Neural progenitor cell (in vitro differentiated cells): ENCODE data around the gene TIGD7. TPM values are rescaled to one million over a fixed set of nuclear protein-coding genes. Genes with fewer than 3 reads are reported as not detected.

Experiments
- DNase-seq: peaks from one replicate; pipeline ENCODE4 v3.0.0-alpha.2; 2016; ENCODE audit warnings: low spot score
- H2AFZ ChIP-seq: fragments of 200-600 bp; sonication (generic); replicated peaks from 2 replicates; pipeline ENCODE4 v1.6.1; 2016; ENCODE audit warnings: antibody characterized with exemption
- H3F3A ChIP-seq: fragments of 200-600 bp; sonication (generic); 2 replicates; pipeline ENCODE4 v1.6.1; 2016; ENCODE audit warnings: antibody characterized with exemption, low read depth
- H3K27ac ChIP-seq: fragments of 200-600 bp; sonication (generic); 2 replicates; pipeline ENCODE4 v1.5.1; 2016; ENCODE audit warnings: mild to moderate bottlenecking
- H3K27me3 ChIP-seq: fragments of 200-600 bp; sonication (generic); 2 replicates; pipeline ENCODE4 v1.6.1; 2016; ENCODE audit warnings: mild to moderate bottlenecking, moderate library complexity
- H3K36me3 ChIP-seq: fragments of 200-600 bp; sonication (generic); 2 replicates; pipeline ENCODE4 v1.5.1; 2016
- H3K4me1 ChIP-seq: fragments of 200-600 bp; sonication (generic); 2 replicates; pipeline ENCODE4 v1.6.1; 2016; ENCODE audit warnings: mixed run types
- H3K4me2 ChIP-seq: fragments of 200-600 bp; sonication (generic); 2 replicates; pipeline ENCODE4 v1.6.1; 2016
- H3K4me3 ChIP-seq: fragments of 200-600 bp; sonication (generic); 2 replicates; pipeline ENCODE4 v1.5.1; 2016
- H3K79me2 ChIP-seq: fragments of 200-600 bp; sonication (generic); 2 replicates; pipeline ENCODE4 v1.6.1; 2016; ENCODE audit warnings: low read depth
- H3K9ac ChIP-seq: fragments of 200-600 bp; sonication (generic); 2 replicates; pipeline ENCODE4 v1.6.1; 2016
- H3K9me3 ChIP-seq: fragments of 200-600 bp; sonication (generic); 2 replicates; pipeline ENCODE4 v1.5.1; 2016; ENCODE audit warnings: low read depth
- H4K20me1 ChIP-seq: fragments of 200-600 bp; sonication (generic); 2 replicates; pipeline ENCODE4 v1.6.1; 2016; ENCODE audit warnings: low read depth
- H3K27ac Mint-ChIP-seq: 3 replicates; pipeline ENCODE4 v1.8.0; 2021; ENCODE audit warnings: mixed read lengths
- H3K27me3 Mint-ChIP-seq: 2 replicates; pipeline ENCODE4 v1.8.0; 2022; ENCODE audit warnings: low read depth, mild to moderate bottlenecking, inconsistent platforms, moderate library complexity, mixed read lengths; ENCODE audit not compliant: insufficient read depth
- H3K36me3 Mint-ChIP-seq: 3 replicates; pipeline ENCODE4 v1.8.0; 2021; ENCODE audit warnings: mixed read lengths
- H3K4me1 Mint-ChIP-seq: 3 replicates; pipeline ENCODE4 v1.8.0; 2021; ENCODE audit warnings: mixed read lengths
- H3K4me3 Mint-ChIP-seq: 3 replicates; pipeline ENCODE4 v1.8.0; 2021; ENCODE audit warnings: mild to moderate bottlenecking, moderate library complexity, mixed read lengths
- H3K9me3 Mint-ChIP-seq: 3 replicates; pipeline ENCODE4 v1.8.0; 2020; ENCODE audit warnings: mixed read lengths
- CTCF ChIP-seq: fragments of 200-600 bp; sonication (generic); IDR thresholded peaks from 2 replicates; pipeline ENCODE4 v1.5.1; 2017; ENCODE audit warnings: antibody characterized with exemption, mild to moderate bottlenecking
- EZH2 ChIP-seq: fragments of 200-600 bp; sonication (generic); IDR thresholded peaks from 2 replicates; pipeline ENCODE4 v1.6.1; 2017; ENCODE audit warnings: antibody characterized with exemption, mild to moderate bottlenecking, moderate library complexity
- EZH2phosphoT487 ChIP-seq: fragments of 200-600 bp; sonication (generic); IDR thresholded peaks from 2 replicates; pipeline ENCODE4 v1.6.1; 2017; ENCODE audit warnings: antibody characterized with exemption
- total RNA-seq: library from RNA; depleted of rRNA; stranded (reverse); fragments of >200 nt; gene quantifications from 2 replicates; pipeline ENCODE4 v1.2.3, GENCODE V29; 2015; ENCODE audit warnings: low replicate concordance

The TIGD7 gene, protein sequence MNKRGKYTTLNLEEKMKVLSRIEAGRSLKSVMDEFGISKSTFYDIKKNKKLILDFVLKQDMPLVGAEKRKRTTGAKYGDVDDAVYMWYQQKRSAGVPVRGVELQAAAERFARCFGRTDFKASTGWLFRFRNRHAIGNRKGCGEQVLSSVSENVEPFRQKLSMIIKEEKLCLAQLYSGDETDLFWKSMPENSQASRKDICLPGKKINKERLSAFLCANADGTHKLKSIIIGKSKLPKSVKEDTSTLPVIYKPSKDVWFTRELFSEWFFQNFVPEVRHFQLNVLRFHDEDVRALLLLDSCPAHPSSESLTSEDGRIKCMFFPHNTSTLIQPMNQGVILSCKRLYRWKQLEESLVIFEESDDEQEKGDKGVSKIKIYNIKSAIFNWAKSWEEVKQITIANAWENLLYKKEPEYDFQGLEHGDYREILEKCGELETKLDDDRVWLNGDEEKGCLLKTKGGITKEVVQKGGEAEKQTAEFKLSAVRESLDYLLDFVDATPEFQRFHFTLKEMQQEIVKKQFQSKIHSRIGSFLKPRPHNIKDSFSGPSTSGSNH
- total RNA-seq = 6.6 and 10.6 TPM in 2 replicates

DNA sequence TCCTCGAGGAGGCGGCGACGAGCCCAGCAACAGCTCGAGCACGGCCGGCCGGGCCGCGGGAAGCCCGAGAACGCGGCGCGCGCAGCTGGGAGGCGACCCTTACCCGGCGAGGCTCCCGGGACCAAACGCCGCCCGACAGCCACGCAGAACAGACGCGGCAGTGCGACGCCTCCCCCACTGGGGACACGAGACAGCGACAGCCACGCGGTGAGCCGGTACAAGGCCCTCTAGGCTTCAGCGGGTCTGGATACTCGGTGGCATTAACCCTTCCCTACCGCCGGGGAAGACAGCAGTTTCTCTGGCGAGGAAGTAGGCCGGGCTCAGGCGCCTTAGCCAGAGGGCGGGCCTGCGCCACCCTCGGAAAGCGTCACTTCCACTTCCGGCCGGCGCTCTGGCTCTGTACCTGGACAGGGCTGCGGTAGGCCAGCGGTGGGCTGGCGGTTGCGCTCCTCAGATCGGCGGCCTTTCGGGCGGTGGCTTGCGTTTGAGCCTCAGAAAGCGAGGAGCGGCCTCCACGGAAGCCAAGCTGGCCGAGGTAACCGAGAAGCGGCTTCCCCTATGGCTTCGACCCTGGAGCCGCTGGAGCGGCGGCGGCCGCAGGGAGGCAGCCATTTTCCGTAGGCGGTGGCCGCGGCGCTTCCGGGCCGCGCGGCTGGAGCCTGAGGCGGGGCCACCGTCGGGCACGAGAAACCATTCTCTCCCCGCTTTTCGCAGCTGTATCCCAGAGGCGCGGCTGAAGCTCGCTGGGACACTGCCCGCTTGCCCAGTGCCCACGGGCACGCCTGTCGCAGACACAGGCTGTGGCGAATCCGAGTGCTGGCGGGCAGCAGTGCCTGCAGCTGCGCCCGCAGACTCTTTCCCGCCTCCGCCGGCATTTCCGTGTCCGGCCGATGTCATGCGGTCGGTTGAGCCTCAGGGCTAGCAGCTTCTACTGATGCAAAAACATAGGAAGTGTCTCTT is at the start of gene TIGD7, which contains the start of gene ZNF75A:
Gene TIGD7 (minus strand): TSS at position 322 of the 960 bp plus-strand sequence. CDS start 4,816 bp downstream, outside the sequence.
Gene ZNF75A (plus strand): TSS at position 389 of the 960 bp plus-strand sequence. CDS start 2,932 bp downstream, outside the sequence.
- Mint-ChIP-seq H3K27me3 (peaks cover 3% of the 10 kb centered on the region), H3K36me3 (peaks cover 62% of the 10 kb centered on the region), H3K9me3 (peaks cover 73% of the 10 kb centered on the region), H3K27ac (peak within 1 kb of the TSS; percentile 76), H3K4me1 (peaks cover 7% of the 10 kb centered on the region), H3K4me3 (peak within 1 kb of the TSS; percentile 87)
- H4K20me1 ChIP-seq = no peaks in the 10 kb centered on the region
- H3K36me3 ChIP-seq = peaks cover 35% of the 10 kb centered on the region
- peak within 1 kb of the TSS; percentile 21 for H3K27ac ChIP-seq
- peaks cover 22% of the 10 kb centered on the region for H3K79me2 ChIP-seq
- peak; percentile 93 for DNase-seq
- peak within 1 kb of the TSS; percentile 69 for H3K4me3 ChIP-seq
- TF ChIP-seq EZH2 = peak; percentile 34
- TF ChIP-seq CTCF = peak; percentile 4
- peak; percentile 46 for TF ChIP-seq EZH2phosphoT487
- H3K9ac ChIP-seq = no peak within 1 kb of the TSS
- peaks cover 13% of the 10 kb centered on the region for H3F3A ChIP-seq
- H3K4me2 ChIP-seq = peak within 1 kb of the TSS; percentile 73
- H3K9me3 ChIP-seq = peaks cover 32% of the 10 kb centered on the region
- H3K27me3 ChIP-seq = peaks cover 5% of the 10 kb centered on the region
- peak within 1 kb of the TSS; percentile 92 for H2AFZ ChIP-seq
- peaks cover 4% of the 10 kb centered on the region for H3K4me1 ChIP-seq

DNA sequence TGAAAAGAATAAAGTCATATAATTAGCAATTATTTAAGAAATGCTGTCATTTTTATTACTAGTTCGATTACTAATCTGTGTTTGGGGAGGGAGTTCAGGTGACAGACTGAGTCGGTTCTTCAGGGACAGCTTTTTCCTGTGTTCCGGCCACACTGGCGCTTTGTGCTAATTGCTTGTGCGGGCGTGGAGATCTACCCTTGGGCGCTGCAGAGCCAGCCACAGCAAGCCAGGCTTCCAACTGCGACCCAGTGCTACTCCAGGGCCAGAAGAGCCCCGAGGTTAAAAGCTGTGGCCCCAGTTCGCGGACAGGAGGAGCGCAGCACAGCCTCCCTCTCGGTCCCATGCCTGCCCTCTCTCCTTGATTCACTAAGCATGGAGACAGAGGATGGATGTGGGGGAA is 43.9 kb upstream of the TIGD7 start:
- H3F3A ChIP-seq = no peaks in the 10 kb centered on the region
- no peaks in the 10 kb centered on the region for H3K4me1 ChIP-seq
- no peaks in the 10 kb centered on the region for H3K36me3 Mint-ChIP-seq
- H3K36me3 ChIP-seq = no peaks in the 10 kb centered on the region
- no peaks in the 10 kb centered on the region for H3K27me3 ChIP-seq
- no peak for DNase-seq
- H4K20me1 ChIP-seq = no peaks in the 10 kb centered on the region
- no peak overlapping the region for H2AFZ ChIP-seq
- no peaks in the 10 kb centered on the region for H3K79me2 ChIP-seq
- no peak overlapping the region for H3K4me3 ChIP-seq
- no peaks in the 10 kb centered on the region for H3K9me3 ChIP-seq
- H3K27ac ChIP-seq = no peak overlapping the region
- no peak overlapping the region for H3K4me2 ChIP-seq
- H3K9me3 Mint-ChIP-seq = peaks cover 3% of the 10 kb centered on the region
- H3K9ac ChIP-seq = no peak overlapping the region
- TF ChIP-seq EZH2 (no peak), EZH2phosphoT487 (no peak), CTCF (no peak)
- no peak overlapping the region for H3K27ac Mint-ChIP-seq
- H3K4me1 Mint-ChIP-seq = no peaks in the 10 kb centered on the region
- H3K27me3 Mint-ChIP-seq = peaks cover 6% of the 10 kb centered on the region
- H3K4me3 Mint-ChIP-seq = no peak overlapping the region

DNA sequence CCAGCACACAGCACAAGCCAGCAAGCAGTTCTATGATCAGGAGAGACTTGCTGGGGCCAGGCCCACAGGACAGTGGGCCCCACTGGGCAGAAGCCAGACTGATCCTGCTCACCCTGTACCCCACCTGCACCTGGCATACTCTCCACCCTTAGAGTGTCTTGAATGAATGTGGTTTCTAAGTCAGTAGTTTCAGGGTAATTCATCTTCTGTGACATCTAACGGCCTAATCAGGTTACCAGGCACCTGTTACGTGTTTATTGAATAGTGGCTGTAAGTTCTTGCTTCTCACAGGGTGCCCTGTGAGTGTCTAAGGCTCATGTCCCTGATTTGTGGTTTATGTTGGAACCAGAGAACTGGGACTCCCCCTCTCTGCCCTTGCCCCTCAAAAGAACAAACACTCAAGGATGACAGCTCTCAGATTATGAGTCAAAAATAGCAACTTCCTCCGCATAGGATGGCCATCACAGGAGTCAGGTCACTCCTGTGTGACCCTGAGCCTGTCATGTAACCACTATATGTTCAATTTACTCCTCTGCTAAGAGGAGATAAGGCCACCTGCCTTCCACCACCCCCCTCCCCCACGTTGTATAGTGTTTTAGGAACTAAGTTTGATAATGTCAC is 43.4 kb upstream of the TIGD7 start:
- TF ChIP-seq EZH2phosphoT487 (no peak), CTCF (no peak), EZH2 (no peak)
- Histone ChIP-seq H3K36me3 (no peaks in the 10 kb centered on the region), H3K27me3 (no peaks in the 10 kb centered on the region), H3K4me1 (no peaks in the 10 kb centered on the region), H3K79me2 (no peaks in the 10 kb centered on the region), H3K27ac (no peak overlapping the region), H2AFZ (no peak overlapping the region), H4K20me1 (no peaks in the 10 kb centered on the region), H3K4me3 (no peak overlapping the region), H3K4me2 (no peak overlapping the region), H3K9me3 (no peaks in the 10 kb centered on the region), H3K9ac (no peak overlapping the region), H3F3A (no peaks in the 10 kb centered on the region)
- Mint-ChIP-seq H3K27ac (no peak overlapping the region), H3K4me1 (no peaks in the 10 kb centered on the region), H3K9me3 (peaks cover 3% of the 10 kb centered on the region), H3K36me3 (no peaks in the 10 kb centered on the region), H3K4me3 (no peak overlapping the region), H3K27me3 (peaks cover 6% of the 10 kb centered on the region)
- DNase-seq = no peak
